HEK293 (cell line): ENCODE data around the gene GPRASP3.

ENCODE experiments used
- CTCF ChIA-PET: fragments of 350-600 bp; formaldehyde crosslinking; extraction: SDS; loops from one replicate; lab custom pipeline; 2021; ENCODE audit warnings: antibody characterized with exemption; lab: Yijun Ruan, JAX
- POLR2A ChIA-PET: fragments of 300-600 bp; formaldehyde crosslinking; extraction: SDS; loops from one replicate; lab custom pipeline; 2020; ENCODE audit warnings: antibody characterized with exemption, inconsistent platforms; lab: Yijun Ruan, JAX
- H3K27ac ChIP-seq: fragments of 200-500 bp; sonication (Bioruptor generic); 2 replicates; pipeline ENCODE4 v1.5.1; 2014; ENCODE audit warnings: low read depth, low read length, control low read depth, inconsistent platforms; ENCODE audit errors: extremely low read depth
- H3K36me3 ChIP-seq, 2 experiments: fragments of 200-500 bp in 1 of 2; sonication (Bioruptor generic) in 1 of 2; 1 replicate in 1 of 2; 2 replicates in 1 of 2; pipeline ENCODE4 v1.5.1; 2014 to 2017; ENCODE audit warnings: inconsistent platforms in 2 of 2, low read length in 2 of 2; ENCODE audit not compliant: control insufficient read depth in 2 of 2, insufficient read depth in 1 of 2
- H3K4me1 ChIP-seq: fragments of 200-500 bp; sonication (Bioruptor generic); 2 replicates; pipeline ENCODE4 v1.5.1; 2014; ENCODE audit warnings: mild to moderate bottlenecking, low read length, inconsistent platforms; ENCODE audit not compliant: control insufficient read depth, insufficient read depth
- H3K4me3 ChIP-seq: 2 replicates; pipeline ENCODE4 v1.5.1; 2011; ENCODE audit warnings: low read depth, mild to moderate bottlenecking, control low read depth, low read length, moderate library complexity
- H3K9me3 ChIP-seq: fragments of 200-500 bp; sonication (Bioruptor generic); 2 replicates; pipeline ENCODE4 v1.5.1; 2014; ENCODE audit warnings: low read depth, low read length, inconsistent platforms; ENCODE audit not compliant: control insufficient read depth, insufficient read depth
- SALL2 ChIP-seq: fragments of 450-650 bp; formaldehyde crosslinking; IDR thresholded peaks from 2 replicates; pipeline ENCODE4 v1.5.0; 2017; ENCODE audit warnings: missing biosample characterization, mild to moderate bottlenecking, missing genetic modification characterization, borderline replicate concordance
- ZNF155 ChIP-seq: fragments of 450-650 bp; formaldehyde crosslinking; IDR thresholded peaks from 2 replicates; pipeline ENCODE4 v1.5.1; 2016; ENCODE audit warnings: missing biosample characterization, missing genetic modification characterization
- ZNF18 ChIP-seq: fragments of 450-650 bp; formaldehyde crosslinking; IDR thresholded peaks from 2 replicates; pipeline ENCODE4 v1.5.1; 2016; ENCODE audit warnings: missing biosample characterization, missing genetic modification characterization
- ZNF366 ChIP-seq: fragments of 450-650 bp; formaldehyde crosslinking; conservative IDR thresholded peaks from 2 replicates; pipeline ENCODE4 v1.5.1; 2016; ENCODE audit warnings: missing biosample characterization, missing genetic modification characterization
- ZNF449 ChIP-seq: fragments of 450-650 bp; formaldehyde crosslinking; IDR thresholded peaks from 2 replicates; pipeline ENCODE4 v1.5.1; 2017; ENCODE audit warnings: missing biosample characterization, mild to moderate bottlenecking, missing genetic modification characterization, moderate library complexity
- ZNF501 ChIP-seq: fragments of 450-650 bp; formaldehyde crosslinking; IDR thresholded peaks from 2 replicates; pipeline ENCODE4 v1.5.1; 2016; ENCODE audit warnings: missing biosample characterization, missing genetic modification characterization
- ZNF560 ChIP-seq: fragments of 450-650 bp; formaldehyde crosslinking; IDR thresholded peaks from 2 replicates; pipeline ENCODE4 v1.5.1; 2017; ENCODE audit warnings: missing biosample characterization, missing genetic modification characterization, borderline replicate concordance
- ZXDB ChIP-seq: fragments of 450-650 bp; formaldehyde crosslinking; IDR thresholded peaks from 2 replicates; pipeline ENCODE4 v1.5.1; 2016; ENCODE audit warnings: missing biosample characterization, missing genetic modification characterization
- TF ChIP-seq, protein P1 (sequence below): fragments of 450-650 bp; formaldehyde crosslinking; IDR thresholded peaks from 2 replicates; pipeline ENCODE4 v1.5.1; 2017; ENCODE audit warnings: missing biosample characterization, missing genetic modification characterization
- TF ChIP-seq, protein P2 (sequence below): fragments of 450-650 bp; formaldehyde crosslinking; IDR thresholded peaks from 2 replicates; pipeline ENCODE4 v1.5.0; 2017; ENCODE audit warnings: missing biosample characterization, missing genetic modification characterization, borderline replicate concordance
- TF ChIP-seq, protein P3 (sequence below): fragments of 450-650 bp; formaldehyde crosslinking; IDR thresholded peaks from 2 replicates; pipeline ENCODE4 v1.5.1; 2017; ENCODE audit warnings: missing biosample characterization, missing genetic modification characterization
- TF ChIP-seq, protein P4 (sequence below): fragments of 450-650 bp; formaldehyde crosslinking; IDR thresholded peaks from 2 replicates; pipeline ENCODE4 v1.5.1; 2016; ENCODE audit warnings: missing biosample characterization, missing genetic modification characterization

The GPRASP3 gene

GRCh38 chrX:102723456-102723855 lies 2.9 kb downstream of the GPRASP3 start:
- ChIA-PET CTCF (interaction anchor here (0.7 kb wide), 1 partner anchor 97 kb away, joined by 3 read pairs; no protein-coding TSS in a partner anchor), POLR2A (no interaction called here)
- no peak overlapping the region for H3K4me3 ChIP-seq
- TF ChIP-seq ZXDB (tag by site-specific recombination) = no peak
- no peak for TF ChIP-seq ZNF560 (tag by site-specific recombination)
- TF ChIP-seq ZNF449 = no peak
- no peak for TF ChIP-seq ZNF501 (tag by site-specific recombination)
- TF ChIP-seq, protein P1, sequence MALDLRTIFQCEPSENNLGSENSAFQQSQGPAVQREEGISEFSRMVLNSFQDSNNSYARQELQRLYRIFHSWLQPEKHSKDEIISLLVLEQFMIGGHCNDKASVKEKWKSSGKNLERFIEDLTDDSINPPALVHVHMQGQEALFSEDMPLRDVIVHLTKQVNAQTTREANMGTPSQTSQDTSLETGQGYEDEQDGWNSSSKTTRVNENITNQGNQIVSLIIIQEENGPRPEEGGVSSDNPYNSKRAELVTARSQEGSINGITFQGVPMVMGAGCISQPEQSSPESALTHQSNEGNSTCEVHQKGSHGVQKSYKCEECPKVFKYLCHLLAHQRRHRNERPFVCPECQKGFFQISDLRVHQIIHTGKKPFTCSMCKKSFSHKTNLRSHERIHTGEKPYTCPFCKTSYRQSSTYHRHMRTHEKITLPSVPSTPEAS (tag by site-specific recombination) = no peak
- TF ChIP-seq SALL2 (tag by site-specific recombination) = no peak
- no peak for TF ChIP-seq ZNF18 (tag by site-specific recombination)
- TF ChIP-seq, protein P2, sequence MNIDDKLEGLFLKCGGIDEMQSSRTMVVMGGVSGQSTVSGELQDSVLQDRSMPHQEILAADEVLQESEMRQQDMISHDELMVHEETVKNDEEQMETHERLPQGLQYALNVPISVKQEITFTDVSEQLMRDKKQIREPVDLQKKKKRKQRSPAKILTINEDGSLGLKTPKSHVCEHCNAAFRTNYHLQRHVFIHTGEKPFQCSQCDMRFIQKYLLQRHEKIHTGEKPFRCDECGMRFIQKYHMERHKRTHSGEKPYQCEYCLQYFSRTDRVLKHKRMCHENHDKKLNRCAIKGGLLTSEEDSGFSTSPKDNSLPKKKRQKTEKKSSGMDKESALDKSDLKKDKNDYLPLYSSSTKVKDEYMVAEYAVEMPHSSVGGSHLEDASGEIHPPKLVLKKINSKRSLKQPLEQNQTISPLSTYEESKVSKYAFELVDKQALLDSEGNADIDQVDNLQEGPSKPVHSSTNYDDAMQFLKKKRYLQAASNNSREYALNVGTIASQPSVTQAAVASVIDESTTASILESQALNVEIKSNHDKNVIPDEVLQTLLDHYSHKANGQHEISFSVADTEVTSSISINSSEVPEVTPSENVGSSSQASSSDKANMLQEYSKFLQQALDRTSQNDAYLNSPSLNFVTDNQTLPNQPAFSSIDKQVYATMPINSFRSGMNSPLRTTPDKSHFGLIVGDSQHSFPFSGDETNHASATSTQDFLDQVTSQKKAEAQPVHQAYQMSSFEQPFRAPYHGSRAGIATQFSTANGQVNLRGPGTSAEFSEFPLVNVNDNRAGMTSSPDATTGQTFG (tag by site-specific recombination) = no peak
- TF ChIP-seq ZNF155 (tag by site-specific recombination) = no peak
- no peak for TF ChIP-seq ZNF366 (tag by site-specific recombination)
- TF ChIP-seq, protein P3, sequence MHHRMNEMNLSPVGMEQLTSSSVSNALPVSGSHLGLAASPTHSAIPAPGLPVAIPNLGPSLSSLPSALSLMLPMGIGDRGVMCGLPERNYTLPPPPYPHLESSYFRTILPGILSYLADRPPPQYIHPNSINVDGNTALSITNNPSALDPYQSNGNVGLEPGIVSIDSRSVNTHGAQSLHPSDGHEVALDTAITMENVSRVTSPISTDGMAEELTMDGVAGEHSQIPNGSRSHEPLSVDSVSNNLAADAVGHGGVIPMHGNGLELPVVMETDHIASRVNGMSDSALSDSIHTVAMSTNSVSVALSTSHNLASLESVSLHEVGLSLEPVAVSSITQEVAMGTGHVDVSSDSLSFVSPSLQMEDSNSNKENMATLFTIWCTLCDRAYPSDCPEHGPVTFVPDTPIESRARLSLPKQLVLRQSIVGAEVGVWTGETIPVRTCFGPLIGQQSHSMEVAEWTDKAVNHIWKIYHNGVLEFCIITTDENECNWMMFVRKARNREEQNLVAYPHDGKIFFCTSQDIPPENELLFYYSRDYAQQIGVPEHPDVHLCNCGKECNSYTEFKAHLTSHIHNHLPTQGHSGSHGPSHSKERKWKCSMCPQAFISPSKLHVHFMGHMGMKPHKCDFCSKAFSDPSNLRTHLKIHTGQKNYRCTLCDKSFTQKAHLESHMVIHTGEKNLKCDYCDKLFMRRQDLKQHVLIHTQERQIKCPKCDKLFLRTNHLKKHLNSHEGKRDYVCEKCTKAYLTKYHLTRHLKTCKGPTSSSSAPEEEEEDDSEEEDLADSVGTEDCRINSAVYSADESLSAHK (tag by site-specific recombination) = no peak
- no peaks in the 10 kb centered on the region for H3K9me3 ChIP-seq
- H3K27ac ChIP-seq = no peak overlapping the region
- no peaks in the 10 kb centered on the region for H3K4me1 ChIP-seq
- H3K36me3 ChIP-seq = peaks cover 0 to 16% of the 10 kb centered on the region in 2 experiments; a peak in 2 of 3 replicates

GRCh38 chrX:102727761-102728160 lies 7.2 kb downstream of the GPRASP3 start:
- H3K4me3 ChIP-seq = no peak overlapping the region
- TF ChIP-seq, protein P4, sequence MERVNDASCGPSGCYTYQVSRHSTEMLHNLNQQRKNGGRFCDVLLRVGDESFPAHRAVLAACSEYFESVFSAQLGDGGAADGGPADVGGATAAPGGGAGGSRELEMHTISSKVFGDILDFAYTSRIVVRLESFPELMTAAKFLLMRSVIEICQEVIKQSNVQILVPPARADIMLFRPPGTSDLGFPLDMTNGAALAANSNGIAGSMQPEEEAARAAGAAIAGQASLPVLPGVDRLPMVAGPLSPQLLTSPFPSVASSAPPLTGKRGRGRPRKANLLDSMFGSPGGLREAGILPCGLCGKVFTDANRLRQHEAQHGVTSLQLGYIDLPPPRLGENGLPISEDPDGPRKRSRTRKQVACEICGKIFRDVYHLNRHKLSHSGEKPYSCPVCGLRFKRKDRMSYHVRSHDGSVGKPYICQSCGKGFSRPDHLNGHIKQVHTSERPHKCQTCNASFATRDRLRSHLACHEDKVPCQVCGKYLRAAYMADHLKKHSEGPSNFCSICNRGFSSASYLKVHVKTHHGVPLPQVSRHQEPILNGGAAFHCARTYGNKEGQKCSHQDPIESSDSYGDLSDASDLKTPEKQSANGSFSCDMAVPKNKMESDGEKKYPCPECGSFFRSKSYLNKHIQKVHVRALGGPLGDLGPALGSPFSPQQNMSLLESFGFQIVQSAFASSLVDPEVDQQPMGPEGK (tag by site-specific recombination) = no peak
- CTCF ChIA-PET = interaction anchor here (0.6 kb wide), 2 partner anchors 49 to 871 kb away, joined by 3 to 4 read pairs; no protein-coding TSS in a partner anchor
- H3K9me3 ChIP-seq = no peaks in the 10 kb centered on the region
- H3K4me1 ChIP-seq = no peaks in the 10 kb centered on the region
- POLR2A ChIA-PET = no interaction called here
- H3K36me3 ChIP-seq = peaks cover 0 to 16% of the 10 kb centered on the region in 2 experiments; a peak in 2 of 3 replicates
- H3K27ac ChIP-seq = no peak overlapping the region
